GOT3 (cell line): ENCODE results near the gene GSTO2.

ENCODE experiments used
- DNase-seq: peaks from one replicate; lab custom pipeline; 2025; ENCODE audit warnings: mixed read lengths; lab: John Stamatoyannopoulos, UW

Gene GSTO2

DNA sequence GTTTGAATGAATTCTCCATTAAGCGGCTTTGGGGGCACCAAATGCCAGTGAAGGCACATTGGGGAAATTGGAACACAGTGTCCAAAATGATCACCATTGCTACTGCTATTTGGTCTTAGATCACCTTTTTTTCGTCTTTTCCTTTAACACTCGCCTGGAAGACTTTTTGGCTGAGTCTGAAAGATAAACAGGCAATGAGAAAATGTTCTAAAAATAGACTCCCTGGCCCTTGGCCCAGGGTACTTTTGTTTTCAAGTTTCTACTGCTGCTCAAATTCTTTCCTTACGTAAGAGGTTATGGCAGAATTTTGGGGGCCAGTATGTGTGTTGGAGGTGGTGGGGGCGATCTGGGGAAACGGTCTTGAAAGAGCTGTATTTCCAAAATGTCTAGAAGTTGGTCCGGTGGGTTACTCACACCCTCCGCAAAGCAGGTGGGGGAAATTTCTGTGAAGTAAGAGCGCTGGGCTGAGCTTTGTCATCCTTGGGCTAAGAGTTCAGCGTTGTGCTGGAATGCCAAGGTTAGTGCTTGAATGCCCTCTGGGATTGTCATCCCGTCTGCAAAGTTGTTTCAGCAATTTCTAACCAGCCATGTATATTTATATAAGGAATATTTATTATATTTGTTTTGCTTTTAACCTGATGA lies 70.6 kb downstream of the GSTO2 start:
- DNase-seq = no peak

- DNase-seq = no peak
These were observed 71.1 kb downstream of the GSTO2 start for GRCh38 chr10:104340111-104340526.

DNA sequence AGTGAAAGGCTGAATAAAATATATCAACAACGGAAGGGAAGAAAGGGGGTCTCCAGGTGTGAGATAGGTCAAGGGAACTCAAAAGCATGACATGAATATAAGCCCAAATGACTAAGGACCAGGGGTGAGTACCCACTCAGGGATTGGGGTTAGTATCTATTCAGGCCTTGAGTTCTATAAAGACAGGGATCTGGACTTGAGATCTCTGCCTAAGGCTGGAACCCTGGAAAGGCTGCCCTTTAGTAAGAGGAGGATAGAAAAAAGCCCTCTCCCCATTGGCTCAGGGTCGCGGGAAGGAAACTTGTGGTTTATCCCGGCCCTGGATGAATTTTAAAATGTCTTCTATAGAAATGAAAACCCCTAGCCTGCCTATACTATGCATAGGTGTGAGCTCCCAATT lies 71.7 kb downstream of the GSTO2 start:
- no peak for DNase-seq

DNA sequence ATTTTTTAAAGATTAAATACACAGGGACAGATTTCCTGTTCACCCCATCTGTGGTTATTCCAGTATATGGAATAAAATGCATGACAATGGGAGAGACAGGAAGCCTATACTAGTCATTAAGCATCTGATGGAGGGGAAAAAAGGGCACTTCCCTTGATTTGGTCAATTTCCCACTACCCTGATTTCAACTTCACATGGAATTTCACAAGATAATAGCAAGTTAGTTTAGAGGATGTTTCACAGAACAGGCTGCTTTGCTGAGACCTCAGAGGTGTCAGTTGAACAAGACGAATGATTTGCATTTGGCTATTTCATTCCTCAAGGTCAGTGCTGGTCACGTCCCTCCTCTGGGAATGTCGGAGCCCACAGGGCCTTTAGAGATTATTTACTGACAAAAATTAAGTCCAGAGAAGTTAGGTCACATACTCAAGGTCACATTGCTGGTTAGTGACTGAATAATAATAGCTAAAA lies 74.0 kb downstream of the GSTO2 start:
- DNase-seq = no peak

GRCh38 chr10:104344219-104344618 lies 75.2 kb downstream of the GSTO2 start:
- no peak for DNase-seq

- DNase-seq = no peak
These were observed 76.5 kb downstream of the GSTO2 start for GRCh38 chr10:104345515-104345914.

DNA sequence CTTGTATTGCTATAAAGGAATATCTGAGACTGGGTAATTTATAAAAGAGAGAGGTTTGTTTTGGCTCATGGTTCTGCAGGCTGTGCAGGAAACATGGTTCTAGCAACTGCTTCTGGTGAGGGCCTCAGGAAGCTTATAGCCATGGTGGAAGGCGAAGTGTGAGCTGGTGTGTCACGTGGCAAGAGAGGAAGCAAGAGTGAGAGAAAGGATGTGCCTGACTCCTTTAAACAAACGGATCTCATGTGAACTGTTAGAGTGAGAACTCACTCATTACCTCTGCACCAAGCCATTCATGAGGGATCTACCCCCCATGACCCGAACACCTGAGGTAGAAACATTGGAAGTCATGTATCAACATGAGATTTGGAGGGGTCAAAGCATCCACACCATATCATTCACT lies 77.0 kb downstream of the GSTO2 start:
- DNase-seq = no peak

DNA sequence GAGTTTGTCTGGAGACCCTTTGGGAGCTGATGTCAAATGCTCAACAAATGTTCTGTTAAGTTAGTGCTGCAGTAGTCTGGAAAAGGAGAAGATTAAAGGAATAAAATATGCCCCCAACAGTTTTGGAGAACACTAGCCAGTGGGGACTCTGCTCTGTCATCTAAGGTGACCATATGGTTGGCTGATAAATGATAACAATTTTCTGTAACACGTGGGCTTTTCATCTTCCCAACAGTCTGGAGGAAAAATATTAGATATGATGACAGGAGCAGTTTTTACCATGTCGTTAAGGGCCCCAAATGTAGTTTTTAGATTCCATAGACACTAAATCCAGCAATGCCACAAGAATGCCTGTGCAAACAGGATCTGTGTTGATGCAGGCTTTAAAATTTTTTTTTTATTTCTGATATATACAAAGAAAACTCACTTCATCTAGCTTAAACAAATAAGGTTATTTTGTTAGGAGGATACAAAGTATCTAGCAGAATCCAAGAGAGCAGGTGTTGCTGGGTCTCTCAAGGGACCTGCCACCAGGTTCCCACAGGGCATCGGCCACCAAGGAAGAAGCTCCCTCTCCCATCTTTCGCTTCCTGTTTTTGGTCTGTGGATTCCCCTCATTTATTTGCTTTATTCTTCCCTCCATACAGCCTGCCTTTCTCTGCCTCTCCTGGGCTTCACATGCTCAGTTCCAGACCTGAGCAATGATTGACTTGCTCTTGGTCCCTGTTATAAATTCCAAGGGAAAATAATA lies 78.5 kb downstream of the GSTO2 start:
- no peak for DNase-seq

- DNase-seq = no peak
These were observed 79.6 kb downstream of the GSTO2 start for GRCh38 chr10:104348601-104349000.

DNA sequence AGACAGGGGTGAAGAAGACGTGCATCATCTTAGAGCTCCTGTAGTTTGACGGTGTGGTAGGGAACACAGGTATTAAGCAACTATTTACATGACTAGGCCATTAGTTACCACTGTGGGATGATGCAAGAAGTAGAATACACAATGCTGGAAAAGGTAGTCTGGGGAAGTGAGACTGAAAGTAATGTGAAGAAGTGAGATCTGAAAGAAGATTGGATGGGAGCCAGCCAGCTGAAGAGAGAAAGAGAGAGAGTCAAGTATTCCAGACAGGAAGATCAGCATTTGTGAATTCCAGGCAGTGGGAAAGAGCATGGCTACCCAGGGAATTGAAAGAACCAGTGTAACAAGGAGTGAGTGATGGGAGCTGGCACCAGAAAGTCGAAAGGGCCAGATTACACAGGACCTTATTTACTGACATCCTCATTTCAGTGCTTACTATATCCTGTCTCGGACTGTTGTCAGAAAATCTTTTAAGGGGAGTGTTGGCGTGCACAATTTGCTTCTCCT lies 80.7 kb downstream of the GSTO2 start:
- no peak for DNase-seq

DNA sequence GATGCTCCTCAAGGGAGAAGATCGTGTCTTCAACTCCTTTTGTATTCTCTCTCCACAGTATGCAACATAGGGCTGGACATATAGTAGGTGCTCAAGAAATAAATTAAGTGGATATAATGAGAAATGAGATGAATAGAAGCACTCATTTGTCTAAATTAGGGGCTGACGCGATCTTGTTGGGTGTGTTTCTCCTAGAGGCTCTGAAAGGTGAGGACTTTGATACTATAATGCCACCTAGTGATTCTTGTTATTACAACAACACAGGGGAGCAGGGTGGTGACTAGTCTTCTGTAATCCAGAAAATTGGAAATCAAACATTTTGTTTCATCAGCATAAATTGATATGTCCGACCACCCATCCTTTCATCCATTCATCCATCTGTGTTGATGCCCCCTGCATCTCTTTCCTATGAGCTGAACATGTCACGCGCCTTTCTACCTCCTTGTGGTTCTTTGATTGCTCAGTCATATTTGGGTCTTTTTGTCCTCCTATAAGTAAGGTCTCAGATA lies 81.2 kb downstream of the GSTO2 start:
- no peak for DNase-seq

DNA sequence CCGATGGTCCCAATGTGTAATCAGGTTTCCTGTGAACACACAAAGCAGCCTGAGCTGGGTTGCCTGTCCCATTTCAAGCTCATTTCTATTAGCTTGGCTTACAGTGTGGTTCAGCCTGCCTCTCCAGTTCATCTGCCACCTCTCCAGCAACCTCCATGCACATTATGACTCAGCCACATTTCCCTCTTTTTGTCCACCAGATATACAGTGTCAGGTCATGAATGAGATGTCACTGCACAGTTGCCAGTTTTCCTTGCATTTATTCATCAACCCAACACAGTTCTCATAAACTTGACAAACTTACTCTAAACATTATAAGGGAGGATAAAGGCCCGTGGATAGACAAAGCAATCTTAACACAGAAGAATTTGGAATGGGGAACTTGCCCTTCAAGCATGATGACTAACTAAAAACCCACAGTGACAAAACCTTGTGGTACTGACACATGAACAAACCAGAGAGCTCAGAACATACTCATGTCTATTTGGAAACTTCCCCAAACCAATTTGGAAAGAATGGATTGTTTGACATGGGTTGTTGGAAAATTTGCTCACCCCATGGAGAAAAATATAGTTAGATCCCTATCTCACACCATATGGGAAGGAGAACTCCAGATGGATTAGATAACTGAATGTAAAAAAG lies 82.2 kb downstream of the GSTO2 start:
- DNase-seq = no peak

DNA sequence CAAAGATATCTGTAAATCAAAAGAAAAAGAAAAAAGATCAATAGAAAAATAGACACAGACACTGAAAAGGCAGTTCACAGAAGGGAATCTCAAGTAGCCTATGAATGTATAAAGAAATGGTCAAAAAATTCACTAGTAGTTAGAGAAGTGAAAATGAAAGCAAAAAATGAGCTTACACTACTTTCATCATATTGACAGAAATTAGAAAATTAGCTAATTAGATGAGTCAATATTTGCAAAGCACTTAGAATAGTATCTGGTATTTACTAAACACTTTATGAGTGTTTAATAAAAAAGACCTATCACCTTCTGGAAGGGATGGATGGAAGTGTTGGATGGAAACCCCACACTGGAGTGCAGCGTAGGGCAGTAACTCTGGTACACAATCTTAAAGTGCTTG lies 82.9 kb downstream of the GSTO2 start:
- no peak for DNase-seq

- peak; percentile 73 for DNase-seq
These were observed 84.5 kb downstream of the GSTO2 start, which contains the start of gene CFAP58 for GRCh38 chr10:104353325-104354048. Gene CFAP58 (plus strand): TSS chr10:104353833. CDS start chr10:104353898, 65 bp downstream.
